Heart right ventricle (tissue), 16 donors: ENCODE measurements around the gene WDR33. TPM values are rescaled to one million over a fixed set of nuclear protein-coding genes. Genes with fewer than 3 reads are reported as not detected.

ENCODE experiments used
- ATAC-seq, 8 donors: fragments of 200-7000 bp; cut with Tn5 transposase; one replicate each; pipeline ENCODE4 v1.9.1; 2020; ENCODE audit warnings: mild to moderate bottlenecking in 8 of 8, moderate library complexity in 8 of 8, moderate number of reproducible peaks in 1 of 8
- DNase-seq, 2 donors: peaks; one replicate each; pipeline ENCODE4 v3.0.0-alpha.2; 2020
- H3K27ac ChIP-seq, 10 donors: fragments of 200-600 bp; sonication (generic) in 2 of 10; one replicate each; pipeline versions ENCODE4 v1.5.0 to v1.8.0; 2020 to 2022; ENCODE audit warnings: mild to moderate bottlenecking in 3 of 10
- H3K27me3 ChIP-seq, 7 donors: fragments of 200-600 bp; one replicate each; pipeline ENCODE4 v1.8.0; 2021 to 2022; ENCODE audit warnings: mild to moderate bottlenecking in 2 of 7
- H3K36me3 ChIP-seq, 9 donors: fragments of 200-600 bp; sonication (generic) in 1 of 9; one replicate each; pipeline versions ENCODE4 v1.5.0 to v1.8.0; 2020 to 2022; ENCODE audit warnings: mild to moderate bottlenecking in 2 of 9
- H3K4me1 ChIP-seq, 9 donors: fragments of 200-600 bp; sonication (generic) in 1 of 9; one replicate each; pipeline versions ENCODE4 v1.5.0 to v1.8.0; 2020 to 2022; ENCODE audit warnings: mild to moderate bottlenecking in 4 of 9
- H3K4me3 ChIP-seq, 10 donors: fragments of 200-600 bp; sonication (generic) in 2 of 10; one replicate each; pipeline versions ENCODE4 v1.5.0 to v1.8.0; 2020 to 2022; ENCODE audit warnings: mild to moderate bottlenecking in 7 of 10, moderate library complexity in 2 of 10
- H3K9me3 ChIP-seq, 11 donors: fragments of 200-600 bp in 10 of 11; sonication (generic) in 2 of 11; one replicate each; pipeline versions ENCODE4 v1.5.0 to v1.8.0; 2013 to 2022; ENCODE audit warnings: mild to moderate bottlenecking in 2 of 11, control low read depth in 1 of 11, moderate library complexity in 1 of 11
- WGBS, 2 donors: extraction: QIAGEN DNeasy Blood & Tissue Kit; methylation state at CpG; one replicate each; pipeline ENCODE4 v1.1.7; 2013; ENCODE audit warnings: inconsistent platforms in 1 of 2; 5-methylcytosine and 5-hydroxymethylcytosine counted together
- intact Hi-C, 10 donors: fragments of 100-400 bp; cut with DNase I; formaldehyde crosslinking; loops; one replicate each; pipeline versions ENCODE4 v1.11.1 to v1.14.2; 2022
- polyA plus RNA-seq, 2 donors: library from polyadenylated mRNA; stranded (reverse); fragments of 200-250 nt; gene quantifications; one replicate each; pipeline ENCODE4 v1.2.3, GENCODE V29; 2013
- total RNA-seq, 10 donors: library from RNA; stranded (reverse); fragmentation: NEBNext Ultra II Directional in 3 of 10; extraction: Animal tissue kit (Norgen Biotek cat#: 25700) in 3 of 10; gene quantifications; one replicate each; pipeline versions ENCODE4 v1.2.1 to v1.2.4, GENCODE V29; 2021 to 2023
- TF ChIP-seq, protein P1 (sequence below), 9 donors: fragments of 200-600 bp; sonication (generic) in 2 of 9; IDR thresholded peaks; one replicate each; pipeline versions ENCODE4 v1.5.0 to v1.8.0; 2021 to 2022; ENCODE audit warnings: antibody characterized with exemption in 9 of 9, mild to moderate bottlenecking in 5 of 9, moderate library complexity in 1 of 9
- donor health status: Arrhythmogenic right ventricular cardiomyopathy.
- donor health status: ischemic (EF 13 %, LVEDD 7.1; RV severe dilation, severe dysfunction).
- donor health status: healthy with polysubstance abuse.
- donor health status: DM: no; HTN: yes; CAD: no.
- donor health status: DM: no; HTN: no; CAD: no.
- donor health status: ischemic (EF 25% LVEDD 6.9; RV normal size, moderate dysfunction).
- donor health status: ischemic (EF 25% LVEDD 5.7; RV mildly dilated, moderate dysfunction).
- donor health status: healthy.
- donor health status: DM: yes; HTN: yes; CAD: no.
- donor health status: Ischemic cardiomyopathy.
- donor health status: ischemic (EF 35%, LVEDD 5.7; RV mildly dilated, moderate dysfunction).
- donor health status: nonischemic (EF 11% LVEDD 7.7; RV severe dilation, severe dysfunction).
- donor health status: DM: yes; HTN: yes; CAD: no.
- donor health status: PGD.
- donor health status: ischemic (EF 29% LVEDD 5.4; RV normal size, mild dysfunction).
- donor health status: nonischemic (EF 23%, LVEDD 6.1; RV moderate dilation, normal function).

WDR33 gene
- total and polyA plus RNA-seq, 12 donors, result 10.5 to 47.6 (median 42.1) TPM

DNA sequence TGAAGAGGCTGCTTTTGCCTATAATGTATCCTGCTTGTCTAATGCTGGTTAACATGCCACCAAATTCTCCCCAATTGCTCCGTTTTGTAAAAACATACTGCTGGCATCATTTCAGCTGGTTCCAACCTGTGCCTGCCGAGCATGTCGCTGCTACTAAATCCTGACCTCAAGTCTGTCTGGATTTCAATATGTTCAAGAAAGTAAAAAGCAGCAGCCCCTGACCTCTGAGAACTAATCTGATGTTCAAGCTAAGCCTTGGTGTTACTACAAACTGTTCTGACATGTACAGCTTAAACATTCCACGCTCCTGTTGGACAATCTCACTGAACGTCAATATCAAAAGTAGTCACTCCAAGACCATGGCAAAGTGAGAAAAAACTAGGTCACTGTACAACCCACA lies 63.4 kb downstream of the WDR33 start:
- Histone ChIP-seq H3K36me3 (peaks cover 0 to 67% (median 11%) of the 10 kb centered on the region in 9 donors), H3K4me3 (no peak overlapping the region), H3K27me3 (no peaks in the 10 kb centered on the region), H3K4me1 (peaks cover 0 to 7% (median 0%) of the 10 kb centered on the region in 9 donors), H3K27ac (no peak overlapping the region), H3K9me3 (no peaks in the 10 kb centered on the region)
- intact Hi-C loops, result no loop called here
- TF ChIP-seq, protein P1, sequence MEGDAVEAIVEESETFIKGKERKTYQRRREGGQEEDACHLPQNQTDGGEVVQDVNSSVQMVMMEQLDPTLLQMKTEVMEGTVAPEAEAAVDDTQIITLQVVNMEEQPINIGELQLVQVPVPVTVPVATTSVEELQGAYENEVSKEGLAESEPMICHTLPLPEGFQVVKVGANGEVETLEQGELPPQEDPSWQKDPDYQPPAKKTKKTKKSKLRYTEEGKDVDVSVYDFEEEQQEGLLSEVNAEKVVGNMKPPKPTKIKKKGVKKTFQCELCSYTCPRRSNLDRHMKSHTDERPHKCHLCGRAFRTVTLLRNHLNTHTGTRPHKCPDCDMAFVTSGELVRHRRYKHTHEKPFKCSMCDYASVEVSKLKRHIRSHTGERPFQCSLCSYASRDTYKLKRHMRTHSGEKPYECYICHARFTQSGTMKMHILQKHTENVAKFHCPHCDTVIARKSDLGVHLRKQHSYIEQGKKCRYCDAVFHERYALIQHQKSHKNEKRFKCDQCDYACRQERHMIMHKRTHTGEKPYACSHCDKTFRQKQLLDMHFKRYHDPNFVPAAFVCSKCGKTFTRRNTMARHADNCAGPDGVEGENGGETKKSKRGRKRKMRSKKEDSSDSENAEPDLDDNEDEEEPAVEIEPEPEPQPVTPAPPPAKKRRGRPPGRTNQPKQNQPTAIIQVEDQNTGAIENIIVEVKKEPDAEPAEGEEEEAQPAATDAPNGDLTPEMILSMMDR (IDR thresholded peaks at IDR 0.05), result no peak
- no peak for ATAC-seq
- WGBS, 2 donors, result 94 to 95% methylated on average over 5 of the region's 5 CpGs
- DNase-seq, result no peak

- Histone ChIP-seq H3K9me3 (no peaks in the 10 kb centered on the region), H3K36me3 (peaks cover 0 to 68% (median 10%) of the 10 kb centered on the region in 9 donors), H3K27me3 (no peaks in the 10 kb centered on the region), H3K4me1 (no peaks in the 10 kb centered on the region), H3K4me3 (no peak overlapping the region), H3K27ac (no peak overlapping the region)
- no peak for ATAC-seq
- TF ChIP-seq, protein P1 (IDR thresholded peaks at IDR 0.05), result no peak
- DNase-seq, result no peak
- 80 to 81% methylated on average over 3 of the region's 3 CpGs for WGBS, 2 donors
- intact Hi-C loops, result no loop called here
Measured at GRCh38 chr2:127743477-127744026, 67.4 kb downstream of the WDR33 start.

DNA sequence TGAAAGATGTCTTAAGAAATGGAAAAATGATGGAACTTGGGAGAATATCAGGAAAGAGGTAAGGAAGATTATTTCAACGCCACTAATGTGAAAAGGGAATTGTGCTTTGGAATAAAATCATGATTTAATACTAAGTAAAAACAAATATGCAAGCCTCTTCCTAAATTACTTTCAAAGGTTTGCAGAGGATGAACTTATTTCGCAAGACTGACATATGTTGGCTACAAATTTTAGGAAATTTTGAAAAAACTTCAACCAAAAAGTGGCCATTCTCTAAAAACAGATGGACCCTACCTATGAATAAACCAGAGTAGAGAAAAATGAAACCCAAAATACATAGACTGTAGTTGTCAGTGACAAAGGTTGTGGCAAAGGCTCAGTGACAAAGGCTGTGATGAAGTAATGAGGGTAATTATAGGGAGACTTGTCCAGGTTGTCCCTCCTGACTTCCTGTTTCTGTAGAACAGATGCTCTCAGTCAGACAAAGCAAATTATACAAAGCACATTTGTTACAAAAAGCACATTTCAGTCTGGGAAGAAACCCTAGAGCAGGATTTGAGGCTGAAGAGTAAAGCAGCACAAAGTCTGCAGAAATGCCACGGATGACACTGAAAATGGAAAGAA lies 70.2 kb downstream of the WDR33 start:
- 98 to 99% methylated on average over 3 of the region's 3 CpGs for WGBS, 2 donors

GRCh38 chr2:127739800-127740199 lies 71.2 kb downstream of the WDR33 start:
- intact Hi-C loops, result no loop called here
- Histone ChIP-seq H3K4me3 (no peak overlapping the region), H3K27me3 (no peaks in the 10 kb centered on the region), H3K4me1 (peaks cover 0 to 9% (median 2%) of the 10 kb centered on the region in 9 donors), H3K27ac (no peak overlapping the region), H3K36me3 (peaks cover 0 to 51% (median 3%) of the 10 kb centered on the region in 9 donors), H3K9me3 (no peaks in the 10 kb centered on the region)
- no peak for DNase-seq
- TF ChIP-seq, protein P1 (IDR thresholded peaks at IDR 0.05), result no peak
- no peak for ATAC-seq
- WGBS, 2 donors, result 89 to 97% methylated on average over 1 of the region's 1 CpG

More for the DNA sequence above, 70.2 kb downstream of the WDR33 start:
- DNase-seq (no peak), ATAC-seq (no peak)
- no peak overlapping the region for H3K27ac ChIP-seq
- intact Hi-C loops, result no loop called here
- no peak overlapping the region for H3K4me3 ChIP-seq
- H3K9me3 ChIP-seq, result no peaks in the 10 kb centered on the region
- H3K36me3 ChIP-seq, result peaks cover 0 to 60% (median 5%) of the 10 kb centered on the region in 9 donors
- TF ChIP-seq, protein P1 (IDR thresholded peaks at IDR 0.05), result no peak
- H3K4me1 ChIP-seq, result peaks cover 0 to 4% (median 0%) of the 10 kb centered on the region in 9 donors
- H3K27me3 ChIP-seq, result no peaks in the 10 kb centered on the region
